GM19025 (cell line): ENCODE results near the gene ZCCHC7.
"Not testable (repeated sequence)": the region's sequence is repeated elsewhere in the genome, so short reads cannot be mapped to it uniquely, and the experiment has no call there.

Experiments
- ATAC-seq: cut with Tn5 transposase; IDR thresholded peaks from one replicate; pipeline ENCODE4 v1.9.1; 2021; ENCODE audit warnings: mild to moderate bottlenecking, low read depth, moderate library complexity; ENCODE audit not compliant: unreplicated experiment

Gene ZCCHC7

DNA sequence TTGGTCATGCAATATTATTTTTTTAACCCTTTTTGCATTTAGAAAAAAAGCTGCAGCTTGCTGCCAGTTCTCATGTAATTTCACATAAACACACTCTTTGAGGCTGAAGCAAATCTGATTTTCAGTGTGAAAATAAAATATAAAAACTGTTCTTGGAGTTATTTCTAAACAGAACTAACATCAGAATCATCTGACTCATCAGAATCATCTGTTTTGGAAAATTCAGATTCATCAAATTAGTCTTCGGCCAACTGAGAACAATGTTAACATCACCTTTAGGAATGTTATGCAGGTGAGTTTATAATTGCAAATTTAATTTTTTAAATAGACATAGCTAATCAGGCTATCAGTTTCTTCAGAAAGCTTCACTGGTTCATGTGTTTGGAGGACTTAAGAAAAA is 45.3 kb downstream of the ZCCHC7 start:
- ATAC-seq = no peak

DNA sequence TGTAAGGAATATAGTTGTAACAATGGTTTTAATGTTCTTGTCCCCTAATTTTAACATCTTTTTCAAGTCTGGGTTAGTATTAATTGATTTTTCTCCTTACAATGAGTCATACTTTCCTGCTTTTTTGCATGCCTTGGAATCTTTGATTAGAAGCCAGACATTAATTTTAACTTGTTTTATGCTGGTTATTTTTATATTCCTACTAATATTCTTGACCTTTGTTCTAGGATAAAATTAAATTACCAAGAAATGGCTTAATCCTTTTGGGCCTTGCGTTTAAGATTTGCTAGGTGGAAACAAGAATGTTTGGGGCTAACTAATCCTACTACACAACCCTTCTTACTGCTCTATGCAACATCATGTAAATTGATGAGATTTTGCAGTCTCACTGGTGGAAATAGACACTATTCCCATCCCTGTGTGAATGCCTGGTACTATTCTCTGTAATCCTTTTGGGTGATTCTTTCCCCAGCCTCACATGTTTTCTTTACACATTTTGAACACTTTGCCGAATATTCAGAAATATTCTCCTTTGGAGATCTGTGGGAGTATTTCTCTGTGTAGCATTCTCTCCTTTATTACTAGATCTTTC is 47.2 kb downstream of the ZCCHC7 start:
- no peak for ATAC-seq

GRCh38 chr9:37172557-37172956 is 52.2 kb downstream of the ZCCHC7 start:
- ATAC-seq = no peak

- ATAC-seq = no peak
Measured at GRCh38 chr9:37174247-37174646, 53.9 kb downstream of the ZCCHC7 start.

DNA sequence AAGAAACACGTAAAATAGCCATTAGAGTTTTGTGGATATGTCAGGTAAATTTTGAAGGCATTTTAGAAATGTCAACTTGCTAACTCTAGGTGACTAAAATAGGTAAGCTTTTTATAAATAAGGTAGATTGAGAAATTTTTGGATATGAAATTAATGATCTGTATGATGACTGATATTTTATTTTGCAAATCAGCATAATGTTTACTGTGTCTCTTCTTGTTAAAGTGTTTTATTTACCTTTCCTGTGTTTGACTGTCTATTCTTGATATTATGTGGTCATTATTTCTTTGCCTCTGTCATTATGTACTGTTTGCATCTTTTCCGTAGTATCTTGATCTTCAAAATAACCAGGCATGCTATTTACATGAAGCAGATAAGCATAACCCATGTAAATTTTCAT is 58.4 kb downstream of the ZCCHC7 start:
- ATAC-seq = no peak

DNA sequence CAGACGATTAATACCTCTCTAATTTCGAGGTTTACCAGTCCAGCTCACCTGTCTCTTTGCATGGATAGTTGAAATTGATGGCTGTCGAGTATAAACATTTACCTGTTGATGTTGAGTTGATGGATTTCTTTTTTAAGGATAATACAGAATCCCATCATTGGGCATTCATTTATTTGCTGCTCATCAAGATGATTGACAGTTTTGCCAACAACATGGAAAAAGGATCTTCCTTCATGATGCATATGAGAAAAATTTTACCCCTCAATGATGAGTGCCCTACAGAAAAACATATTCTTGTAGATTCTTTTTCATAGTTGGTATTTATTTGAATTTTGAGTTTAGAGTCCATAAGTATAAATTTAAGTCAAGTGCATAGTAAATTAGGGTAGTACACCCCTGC is 59.2 kb downstream of the ZCCHC7 start:
- ATAC-seq = no peak

DNA sequence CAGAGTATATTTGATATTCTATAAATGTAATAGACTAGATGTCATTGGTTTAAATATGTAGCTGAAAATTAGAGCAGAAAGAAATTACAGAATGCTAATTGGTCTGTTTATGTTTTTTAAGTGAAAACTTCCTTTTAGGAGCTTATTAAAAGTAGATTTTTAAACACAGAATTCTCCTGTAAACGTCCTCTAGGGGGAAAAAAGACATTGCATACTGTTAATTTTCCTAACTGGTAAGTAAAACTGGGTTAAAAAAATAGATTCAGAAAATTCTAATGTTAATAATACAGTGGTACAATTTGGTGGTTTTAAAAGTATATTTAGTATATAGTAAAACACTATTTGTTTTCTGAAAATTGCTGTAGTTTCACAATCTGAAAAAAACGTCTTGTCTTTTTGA is 59.8 kb downstream of the ZCCHC7 start:
- ATAC-seq = no peak

- no peak for ATAC-seq
Measured at GRCh38 chr9:37182718-37183117, 62.3 kb downstream of the ZCCHC7 start.

- ATAC-seq = no peak
Measured at GRCh38 chr9:37184905-37185867, 64.8 kb downstream of the ZCCHC7 start.

DNA sequence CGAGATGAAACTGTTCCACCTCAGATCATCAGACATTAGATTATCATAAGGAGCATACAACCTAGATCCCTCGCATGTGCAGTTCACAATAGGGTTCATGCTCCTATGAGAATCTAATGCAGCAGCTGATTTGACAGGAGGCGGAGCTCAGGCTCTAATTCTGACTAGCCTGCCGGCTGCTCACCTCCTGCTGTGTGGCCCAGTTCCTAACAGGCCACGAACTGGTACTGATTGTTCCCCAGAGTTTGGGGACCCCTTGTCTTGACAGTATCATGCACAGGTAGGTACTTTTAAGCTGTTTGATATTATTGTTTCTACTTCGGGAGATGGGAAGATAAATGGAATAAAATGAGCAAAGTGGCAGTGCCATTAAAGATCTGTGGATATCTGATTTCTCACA is 66.9 kb downstream of the ZCCHC7 start:
- no peak for ATAC-seq

- ATAC-seq = no peak
Measured at GRCh38 chr9:37187713-37188439, 67.5 kb downstream of the ZCCHC7 start.

DNA sequence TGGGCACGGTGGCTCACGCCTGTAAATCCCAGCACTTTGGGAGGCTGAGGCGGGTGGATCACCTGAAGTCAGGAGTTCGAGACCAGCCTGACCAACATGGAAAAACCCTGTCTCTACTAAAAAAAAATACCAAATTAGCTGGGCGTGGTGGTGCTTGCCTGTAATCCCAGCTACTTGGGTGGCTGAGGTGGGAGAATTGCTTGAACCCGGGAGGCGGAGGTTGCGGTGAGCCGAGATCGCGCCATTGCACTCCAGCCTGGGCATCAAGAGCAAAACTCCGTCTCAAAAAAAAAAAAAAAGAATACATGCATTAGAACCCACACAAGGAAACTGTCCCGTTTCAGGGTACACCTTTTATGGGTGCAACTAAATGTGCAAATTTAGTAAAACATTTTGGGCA is 70.4 kb downstream of the ZCCHC7 start:
- ATAC-seq = not testable (repeated sequence)

- no peak for ATAC-seq
Measured at GRCh38 chr9:37191403-37192089, 71.2 kb downstream of the ZCCHC7 start.

DNA sequence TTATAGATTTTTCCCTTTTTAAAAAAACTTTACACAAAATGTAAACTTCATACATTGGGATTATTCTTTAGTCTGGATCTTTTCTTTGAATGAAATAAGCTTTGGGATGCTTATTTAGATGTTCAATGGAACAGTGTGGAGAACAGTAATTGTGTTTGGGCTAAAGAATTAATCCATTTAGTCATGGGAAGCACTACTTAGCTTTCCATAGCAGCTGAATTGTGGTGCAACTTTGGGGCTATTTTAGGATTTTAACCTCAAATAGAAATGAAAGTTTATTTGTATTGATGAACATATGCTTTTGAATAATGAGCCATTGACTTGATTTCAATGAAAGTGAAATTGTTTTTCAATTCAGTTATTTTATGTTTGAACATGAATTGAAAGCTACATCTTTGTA is 72.4 kb downstream of the ZCCHC7 start:
- no peak for ATAC-seq

DNA sequence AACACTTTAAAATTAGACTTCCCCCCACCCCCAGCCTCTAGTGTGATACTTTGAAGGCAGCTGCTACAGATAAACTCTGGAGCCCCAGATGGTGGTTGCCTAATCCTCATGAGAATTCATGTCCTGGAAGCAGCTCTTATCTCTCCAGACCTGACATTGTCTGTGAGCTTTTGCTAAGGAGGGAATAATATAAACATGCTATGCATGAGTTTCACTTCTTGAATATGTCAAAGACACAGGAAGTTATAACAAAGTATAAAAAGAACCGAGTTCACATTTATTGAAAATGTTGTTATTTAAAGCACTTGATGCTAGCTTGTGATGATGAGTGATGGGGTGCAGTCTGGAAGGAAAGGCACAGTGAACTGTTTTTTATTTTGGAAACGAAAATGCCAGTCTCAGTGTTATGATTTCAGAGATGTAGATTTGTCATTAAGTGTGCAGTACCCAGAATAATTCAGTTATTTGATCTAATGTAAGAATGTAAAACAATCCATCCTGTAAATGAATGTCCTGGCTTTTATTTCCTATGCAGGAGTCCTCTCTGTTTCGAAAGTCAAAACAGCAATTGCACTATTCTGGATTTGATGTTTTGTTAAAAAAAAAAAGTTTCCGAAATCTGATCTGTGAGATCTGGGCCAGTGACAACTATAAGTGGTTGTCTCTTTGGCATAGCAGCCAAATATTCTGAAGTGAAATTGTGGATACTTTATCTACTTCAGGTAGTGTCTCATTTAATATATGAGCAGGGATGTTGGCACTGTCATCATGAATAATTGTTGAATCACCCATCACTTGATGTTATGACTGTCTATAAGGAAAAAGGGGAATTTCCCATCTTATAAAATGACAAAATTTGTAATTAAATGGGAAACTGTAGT is 77.0 kb downstream of the ZCCHC7 start:
- ATAC-seq = no peak

DNA sequence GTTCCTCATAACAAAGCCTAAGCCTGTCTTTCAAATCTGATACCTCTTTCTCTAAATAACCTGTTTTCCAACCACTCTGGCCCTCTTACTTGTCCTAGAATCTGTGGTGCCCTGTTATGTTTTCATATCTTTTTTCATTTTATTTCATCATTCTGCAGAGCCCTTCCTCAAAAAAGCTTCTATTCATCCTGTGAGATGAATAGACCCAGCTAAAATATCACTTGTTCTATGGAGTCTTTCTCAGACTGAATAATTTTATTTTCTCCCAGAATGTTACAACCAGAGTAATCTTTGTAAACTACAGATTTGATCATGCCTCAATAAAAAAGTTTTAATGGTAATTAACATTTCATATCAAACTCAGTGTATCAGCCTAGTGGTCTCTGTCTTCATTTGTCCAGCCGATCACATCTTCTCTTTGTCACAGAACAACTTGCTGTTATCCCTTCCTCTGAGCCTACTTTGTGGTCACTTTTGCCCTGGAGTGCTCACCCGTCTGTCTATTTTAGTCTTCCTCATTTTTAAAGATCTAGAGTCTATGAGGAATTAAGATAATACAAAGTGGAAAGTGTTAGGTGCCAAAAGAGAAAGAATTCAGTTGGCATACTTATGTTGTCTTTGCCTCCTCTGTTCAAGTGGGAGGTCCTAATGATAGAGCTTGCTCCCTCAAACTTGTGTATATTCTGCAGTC is 77.8 kb downstream of the ZCCHC7 start:
- no peak for ATAC-seq

DNA sequence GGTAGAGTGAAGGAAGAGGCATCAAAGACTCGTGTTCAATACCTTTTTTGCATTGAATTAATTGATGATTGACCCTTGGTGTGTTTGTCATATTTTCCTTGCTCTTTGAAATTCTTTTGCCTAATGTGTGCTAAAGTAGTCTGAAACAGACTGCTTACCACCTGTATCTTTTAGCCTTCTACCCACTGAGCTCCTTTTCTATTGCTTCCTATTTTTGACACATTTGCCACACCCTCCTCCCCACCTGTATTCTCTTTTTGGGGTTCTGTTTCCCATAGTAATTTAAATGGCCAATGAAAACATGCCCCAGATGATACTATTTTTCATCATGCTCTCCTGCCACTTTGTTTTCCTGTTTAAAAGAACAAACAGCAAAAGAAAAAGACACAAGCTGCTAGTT is 78.5 kb downstream of the ZCCHC7 start:
- ATAC-seq = no peak

DNA sequence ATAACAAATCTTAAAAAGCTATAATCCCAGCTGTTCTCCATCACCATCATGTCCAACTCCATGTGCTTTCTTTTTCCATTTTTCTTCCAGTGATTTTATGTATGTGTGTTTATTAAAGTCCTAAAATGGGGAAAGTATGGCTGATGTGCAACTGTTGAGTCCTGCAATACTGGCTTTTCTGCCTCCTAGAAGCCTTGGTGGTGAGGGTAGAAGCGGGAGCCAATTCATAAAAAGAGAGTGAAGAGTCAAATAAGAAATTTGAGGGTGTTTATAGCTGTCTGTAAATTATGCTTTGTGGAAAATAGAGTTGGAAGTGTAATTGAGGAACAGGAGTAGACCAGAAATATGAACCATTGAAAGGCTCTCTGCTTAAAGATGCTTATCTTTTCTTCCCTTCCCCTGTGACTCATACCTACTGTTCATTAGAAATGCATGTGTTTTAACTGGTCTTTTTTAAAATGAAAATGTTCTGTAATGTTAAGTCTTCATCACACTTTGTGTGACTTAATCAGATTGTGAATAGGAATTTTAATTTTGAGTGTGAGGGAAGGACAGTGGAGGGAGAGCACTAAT is 80.1 kb downstream of the ZCCHC7 start:
- ATAC-seq = no peak

DNA sequence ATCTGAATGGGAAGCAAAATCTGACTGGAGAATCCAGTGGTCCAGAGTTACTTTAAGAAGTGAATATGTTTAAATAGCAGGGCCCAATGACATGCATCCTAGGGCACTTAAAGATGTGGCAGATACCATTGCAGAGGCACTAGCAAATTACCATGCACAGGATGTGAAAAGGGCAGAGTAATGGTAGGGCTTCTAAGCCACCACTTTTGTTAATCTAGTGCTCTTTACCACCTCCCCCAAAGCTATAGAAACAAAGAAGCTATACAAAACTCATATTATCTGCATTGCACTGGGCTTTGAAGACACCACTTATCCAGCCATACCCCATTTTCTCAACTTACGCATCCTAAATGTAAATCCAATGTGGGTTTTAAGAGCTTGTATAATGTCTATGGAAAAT is 81.2 kb downstream of the ZCCHC7 start:
- ATAC-seq = no peak
